PC-9 (cell line): Measurements from ENCODE around the gene CLCA1.

Experiments
- CTCF ChIP-seq: fragments of 200-600 bp; sonication (generic); conservative IDR thresholded peaks from 2 replicates; pipeline ENCODE4 v1.6.1; 2017; ENCODE audit warnings: mixed run types, antibody characterized with exemption, mild to moderate bottlenecking, moderate library complexity
- EZH2 ChIP-seq: fragments of 200-600 bp; sonication (generic); IDR thresholded peaks from 2 replicates; pipeline ENCODE4 v1.8.0; 2017; ENCODE audit warnings: antibody characterized with exemption, low read depth

GRCh38 chr1:86468501-86468977 is at the start of gene CLCA1:
- TF ChIP-seq CTCF (no peak), EZH2 (no peak)
